WTC11 (cell line): Measurements from ENCODE around the gene DNPEP. TPM values are rescaled to one million over a fixed set of nuclear protein-coding genes. Genes with fewer than 3 reads are reported as not detected.

Experiments
- ATAC-seq: fragments of 200-7000 bp; cut with Tn5 transposase; 2 replicates; pipeline ENCODE4 v1.10.0; 2021; ENCODE audit warnings: mild to moderate bottlenecking, moderate library complexity
- CTCF ChIA-PET: fragments of 300-600 bp; sonication (Branson Sonifier 250); formaldehyde crosslinking; loops from one replicate; lab custom pipeline; 2021; ENCODE audit warnings: antibody characterized with exemption; lab: Charles Lee
- POLR2A ChIA-PET: fragments of 350-600 bp; sonication (Branson Sonifier 250); formaldehyde crosslinking; loops from one replicate; lab custom pipeline; 2021; ENCODE audit warnings: antibody characterized with exemption; lab: Charles Lee
- DNase-seq: peaks from one replicate; pipeline ENCODE4 v3.0.0; 2021; ENCODE audit warnings: low spot score
- H3K27ac Mint-ChIP-seq: 2 replicates; pipeline ENCODE4 v1.8.0; 2021; ENCODE audit warnings: mixed read lengths
- H3K27me3 Mint-ChIP-seq: 2 replicates; pipeline ENCODE4 v1.8.0; 2021; ENCODE audit warnings: low read depth, mild to moderate bottlenecking, moderate library complexity, mixed read lengths
- H3K36me3 Mint-ChIP-seq: 2 replicates; pipeline ENCODE4 v1.8.0; 2021; ENCODE audit warnings: mixed read lengths
- H3K4me1 Mint-ChIP-seq: 2 replicates; pipeline ENCODE4 v1.8.0; 2022; ENCODE audit warnings: mixed read lengths
- H3K4me3 Mint-ChIP-seq: 2 replicates; pipeline ENCODE4 v1.8.0; 2021; ENCODE audit warnings: mild to moderate bottlenecking, moderate library complexity, mixed read lengths
- H3K9me3 Mint-ChIP-seq: 2 replicates; pipeline ENCODE4 v1.8.0; 2021; ENCODE audit warnings: mixed read lengths
- CBFB ChIP-seq: sonication (generic); formaldehyde crosslinking; IDR thresholded peaks from 2 replicates; pipeline ENCODE4 v1.8.1; 2022; ENCODE audit warnings: mild to moderate bottlenecking, low read depth, missing genetic modification reagents
- CREB1 ChIP-seq: sonication (generic); formaldehyde crosslinking; IDR thresholded peaks from 2 replicates; pipeline ENCODE4 v1.8.0; 2023; ENCODE audit warnings: mild to moderate bottlenecking, missing genetic modification reagents
- FOXP1 ChIP-seq: sonication (generic); formaldehyde crosslinking; IDR thresholded peaks from 2 replicates; pipeline ENCODE4 v1.8.0; 2022; ENCODE audit warnings: missing genetic modification reagents, mild to moderate bottlenecking, moderate library complexity, borderline replicate concordance
- KAT7 ChIP-seq: sonication (generic); formaldehyde crosslinking; IDR thresholded peaks from 2 replicates; pipeline ENCODE4 v1.8.1; 2023; ENCODE audit warnings: missing genetic modification reagents, mild to moderate bottlenecking, borderline replicate concordance
- NFYB ChIP-seq: sonication (generic); formaldehyde crosslinking; conservative IDR thresholded peaks from 2 replicates; pipeline ENCODE4 v1.8.0; 2022; ENCODE audit warnings: low read depth, missing genetic modification reagents
- SP1 ChIP-seq: sonication (generic); formaldehyde crosslinking; conservative IDR thresholded peaks from 2 replicates; pipeline ENCODE4 v1.8.1; 2022; ENCODE audit warnings: missing genetic modification reagents
- TCF7 ChIP-seq: sonication (generic); formaldehyde crosslinking; IDR thresholded peaks from 2 replicates; pipeline ENCODE4 v1.8.0; 2022; ENCODE audit warnings: mild to moderate bottlenecking, low read depth, missing genetic modification reagents, moderate library complexity
- ZNF416 ChIP-seq: fragments of 250-450 bp; sonication (Bioruptor Pico); IDR thresholded peaks from 2 replicates; pipeline ENCODE4 v1.9.0; 2021; ENCODE audit warnings: mild to moderate bottlenecking, inconsistent platforms
- total RNA-seq: library from RNA; stranded (reverse); gene quantifications from 3 replicates; pipeline ENCODE4 v1.2.3, GENCODE V29; 2021
- TF ChIP-seq, protein P1 (sequence below): sonication (generic); formaldehyde crosslinking; IDR thresholded peaks from 2 replicates; pipeline ENCODE4 v1.8.0; 2023; ENCODE audit warnings: mild to moderate bottlenecking, missing genetic modification reagents
- TF ChIP-seq, protein P2 (sequence below): sonication (generic); formaldehyde crosslinking; IDR thresholded peaks from 2 replicates; pipeline ENCODE4 v1.8.1; 2022; ENCODE audit warnings: low read depth, mild to moderate bottlenecking, moderate library complexity, missing genetic modification reagents, borderline replicate concordance
- TF ChIP-seq, protein P3 (sequence below): sonication (generic); formaldehyde crosslinking; IDR thresholded peaks from 2 replicates; pipeline ENCODE4 v1.8.1; 2023; ENCODE audit warnings: mild to moderate bottlenecking, missing genetic modification reagents, moderate library complexity
- TF ChIP-seq, protein P4 (sequence below): fragments of 250-450 bp; sonication (Bioruptor Pico); IDR thresholded peaks from 2 replicates; pipeline ENCODE4 v1.9.0; 2021; ENCODE audit warnings: mild to moderate bottlenecking
- TF ChIP-seq, protein P5 (sequence below): fragments of 250-450 bp; sonication (Bioruptor Pico); IDR thresholded peaks from 2 replicates; pipeline ENCODE4 v2.1.2; 2022; ENCODE audit warnings: mild to moderate bottlenecking, moderate library complexity
- TF ChIP-seq, protein P6 (sequence below): fragments of 250-450 bp; sonication (Bioruptor Pico); IDR thresholded peaks from 2 replicates; pipeline ENCODE4 v1.9.0; 2021; ENCODE audit warnings: mild to moderate bottlenecking
- TF ChIP-seq, protein P7 (sequence below): fragments of 250-450 bp; sonication (Bioruptor Pico); IDR thresholded peaks from 2 replicates; pipeline ENCODE4 v1.9.0; 2021; ENCODE audit warnings: mild to moderate bottlenecking, borderline replicate concordance

DNPEP gene
- total RNA-seq, 1 experiment from 2014 or later: 67.6 TPM

DNA sequence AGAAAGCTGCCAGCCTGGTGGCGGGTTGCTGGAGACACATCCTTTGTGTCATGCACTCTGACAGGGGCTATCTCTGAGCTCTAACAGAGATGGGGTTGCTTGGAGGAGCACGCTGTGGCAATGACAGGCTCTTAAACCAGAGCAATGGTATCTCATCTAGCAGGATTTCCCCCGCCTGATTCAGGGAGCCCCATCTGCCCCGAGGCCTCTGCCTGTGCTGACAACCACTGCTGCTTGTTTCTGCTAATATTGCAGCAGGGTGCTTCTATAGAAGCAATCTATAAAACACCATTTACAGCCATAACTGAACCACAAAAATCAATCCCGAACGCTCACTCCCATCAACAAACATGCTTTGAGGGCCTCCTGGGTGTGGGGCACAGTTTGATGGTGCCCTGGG, 12.8 kb upstream of the DNPEP start (continued):
- TF ChIP-seq, protein P1, sequence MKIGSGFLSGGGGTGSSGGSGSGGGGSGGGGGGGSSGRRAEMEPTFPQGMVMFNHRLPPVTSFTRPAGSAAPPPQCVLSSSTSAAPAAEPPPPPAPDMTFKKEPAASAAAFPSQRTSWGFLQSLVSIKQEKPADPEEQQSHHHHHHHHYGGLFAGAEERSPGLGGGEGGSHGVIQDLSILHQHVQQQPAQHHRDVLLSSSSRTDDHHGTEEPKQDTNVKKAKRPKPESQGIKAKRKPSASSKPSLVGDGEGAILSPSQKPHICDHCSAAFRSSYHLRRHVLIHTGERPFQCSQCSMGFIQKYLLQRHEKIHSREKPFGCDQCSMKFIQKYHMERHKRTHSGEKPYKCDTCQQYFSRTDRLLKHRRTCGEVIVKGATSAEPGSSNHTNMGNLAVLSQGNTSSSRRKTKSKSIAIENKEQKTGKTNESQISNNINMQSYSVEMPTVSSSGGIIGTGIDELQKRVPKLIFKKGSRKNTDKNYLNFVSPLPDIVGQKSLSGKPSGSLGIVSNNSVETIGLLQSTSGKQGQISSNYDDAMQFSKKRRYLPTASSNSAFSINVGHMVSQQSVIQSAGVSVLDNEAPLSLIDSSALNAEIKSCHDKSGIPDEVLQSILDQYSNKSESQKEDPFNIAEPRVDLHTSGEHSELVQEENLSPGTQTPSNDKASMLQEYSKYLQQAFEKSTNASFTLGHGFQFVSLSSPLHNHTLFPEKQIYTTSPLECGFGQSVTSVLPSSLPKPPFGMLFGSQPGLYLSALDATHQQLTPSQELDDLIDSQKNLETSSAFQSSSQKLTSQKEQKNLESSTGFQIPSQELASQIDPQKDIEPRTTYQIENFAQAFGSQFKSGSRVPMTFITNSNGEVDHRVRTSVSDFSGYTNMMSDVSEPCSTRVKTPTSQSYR (CRISPR knock-in tag): no peak
- TF ChIP-seq FOXP1 (CRISPR knock-in tag) (no peak), TCF7 (CRISPR knock-in tag) (no peak), CREB1 (CRISPR knock-in tag) (no peak), ZNF416 (CRISPR knock-in tag) (no peak), SP1 (CRISPR knock-in tag) (no peak), NFYB (no peak)
- TF ChIP-seq, protein P2, sequence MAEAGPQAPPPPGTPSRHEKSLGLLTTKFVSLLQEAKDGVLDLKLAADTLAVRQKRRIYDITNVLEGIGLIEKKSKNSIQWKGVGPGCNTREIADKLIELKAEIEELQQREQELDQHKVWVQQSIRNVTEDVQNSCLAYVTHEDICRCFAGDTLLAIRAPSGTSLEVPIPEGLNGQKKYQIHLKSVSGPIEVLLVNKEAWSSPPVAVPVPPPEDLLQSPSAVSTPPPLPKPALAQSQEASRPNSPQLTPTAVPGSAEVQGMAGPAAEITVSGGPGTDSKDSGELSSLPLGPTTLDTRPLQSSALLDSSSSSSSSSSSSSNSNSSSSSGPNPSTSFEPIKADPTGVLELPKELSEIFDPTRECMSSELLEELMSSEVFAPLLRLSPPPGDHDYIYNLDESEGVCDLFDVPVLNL (CRISPR knock-in tag): no peak
- TF ChIP-seq, protein P3, sequence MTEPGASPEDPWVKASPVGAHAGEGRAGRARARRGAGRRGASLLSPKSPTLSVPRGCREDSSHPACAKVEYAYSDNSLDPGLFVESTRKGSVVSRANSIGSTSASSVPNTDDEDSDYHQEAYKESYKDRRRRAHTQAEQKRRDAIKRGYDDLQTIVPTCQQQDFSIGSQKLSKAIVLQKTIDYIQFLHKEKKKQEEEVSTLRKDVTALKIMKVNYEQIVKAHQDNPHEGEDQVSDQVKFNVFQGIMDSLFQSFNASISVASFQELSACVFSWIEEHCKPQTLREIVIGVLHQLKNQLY (CRISPR knock-in tag): no peak
- TF ChIP-seq, protein P4, sequence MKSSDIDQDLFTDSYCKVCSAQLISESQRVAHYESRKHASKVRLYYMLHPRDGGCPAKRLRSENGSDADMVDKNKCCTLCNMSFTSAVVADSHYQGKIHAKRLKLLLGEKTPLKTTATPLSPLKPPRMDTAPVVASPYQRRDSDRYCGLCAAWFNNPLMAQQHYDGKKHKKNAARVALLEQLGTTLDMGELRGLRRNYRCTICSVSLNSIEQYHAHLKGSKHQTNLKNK (CRISPR knock-in tag): no peak
- TF ChIP-seq, protein P5, sequence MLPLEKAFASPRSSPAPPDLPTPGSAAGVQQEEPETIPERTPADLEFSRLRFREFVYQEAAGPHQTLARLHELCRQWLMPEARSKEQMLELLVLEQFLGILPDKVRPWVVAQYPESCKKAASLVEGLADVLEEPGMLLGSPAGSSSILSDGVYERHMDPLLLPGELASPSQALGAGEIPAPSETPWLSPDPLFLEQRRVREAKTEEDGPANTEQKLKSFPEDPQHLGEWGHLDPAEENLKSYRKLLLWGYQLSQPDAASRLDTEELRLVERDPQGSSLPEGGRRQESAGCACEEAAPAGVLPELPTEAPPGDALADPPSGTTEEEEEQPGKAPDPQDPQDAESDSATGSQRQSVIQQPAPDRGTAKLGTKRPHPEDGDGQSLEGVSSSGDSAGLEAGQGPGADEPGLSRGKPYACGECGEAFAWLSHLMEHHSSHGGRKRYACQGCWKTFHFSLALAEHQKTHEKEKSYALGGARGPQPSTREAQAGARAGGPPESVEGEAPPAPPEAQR (CRISPR knock-in tag): no peak

DNA sequence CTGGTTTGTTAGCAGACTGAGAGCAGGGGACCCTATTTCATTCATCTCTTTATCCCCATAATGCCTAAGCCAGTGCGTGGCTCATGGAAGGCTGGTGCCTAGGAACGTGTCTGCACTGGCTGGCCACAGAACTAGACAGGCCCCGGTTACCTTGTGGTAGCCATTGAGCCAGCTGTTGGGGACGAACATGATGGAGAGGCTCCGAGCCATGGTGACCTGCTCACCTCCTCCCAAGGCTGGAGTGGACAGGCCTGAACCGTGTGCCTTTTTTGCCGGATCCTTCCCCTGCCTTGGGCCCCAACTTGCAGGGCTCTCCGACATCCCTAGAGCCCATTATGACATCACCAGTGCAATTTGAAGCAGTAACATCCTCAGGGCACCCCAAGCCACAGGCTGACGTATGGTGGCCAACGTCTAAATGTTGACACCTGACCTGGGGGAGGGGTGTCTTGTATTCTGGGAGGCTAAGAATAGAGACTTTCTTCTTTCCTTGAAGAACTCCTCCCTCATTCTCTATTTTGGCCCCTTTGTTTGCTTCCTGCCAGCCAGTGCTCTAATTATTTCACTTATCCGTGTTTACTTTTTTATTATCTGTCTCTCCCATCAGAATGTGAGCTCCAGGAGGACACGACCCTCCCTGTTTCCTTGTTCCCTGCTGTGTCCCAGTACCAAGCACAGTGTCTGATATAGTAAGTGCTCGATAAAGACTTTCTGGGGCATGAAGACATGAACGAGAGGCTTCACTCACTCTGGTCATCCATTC, 12.2 kb upstream of the DNPEP start:
- POLR2A ChIA-PET: no interaction called here
- Mint-ChIP-seq H3K36me3 (no peaks in the 10 kb centered on the region), H3K4me3 (no peak overlapping the region), H3K9me3 (no peaks in the 10 kb centered on the region), H3K27ac (no peak overlapping the region), H3K4me1 (peaks cover 41% of the 10 kb centered on the region), H3K27me3 (peaks cover 3% of the 10 kb centered on the region; the same call in 1 of the 2 replicates)
- ATAC-seq (no peak), DNase-seq (no peak)
- CTCF ChIA-PET: interaction anchor here (1.0 to 6.7 kb wide), 2 partner anchors 36 to 130 kb away, joined by 8 to 119 read pairs; partner anchors contain the start of gene SPEG
- TF ChIP-seq, protein P6, sequence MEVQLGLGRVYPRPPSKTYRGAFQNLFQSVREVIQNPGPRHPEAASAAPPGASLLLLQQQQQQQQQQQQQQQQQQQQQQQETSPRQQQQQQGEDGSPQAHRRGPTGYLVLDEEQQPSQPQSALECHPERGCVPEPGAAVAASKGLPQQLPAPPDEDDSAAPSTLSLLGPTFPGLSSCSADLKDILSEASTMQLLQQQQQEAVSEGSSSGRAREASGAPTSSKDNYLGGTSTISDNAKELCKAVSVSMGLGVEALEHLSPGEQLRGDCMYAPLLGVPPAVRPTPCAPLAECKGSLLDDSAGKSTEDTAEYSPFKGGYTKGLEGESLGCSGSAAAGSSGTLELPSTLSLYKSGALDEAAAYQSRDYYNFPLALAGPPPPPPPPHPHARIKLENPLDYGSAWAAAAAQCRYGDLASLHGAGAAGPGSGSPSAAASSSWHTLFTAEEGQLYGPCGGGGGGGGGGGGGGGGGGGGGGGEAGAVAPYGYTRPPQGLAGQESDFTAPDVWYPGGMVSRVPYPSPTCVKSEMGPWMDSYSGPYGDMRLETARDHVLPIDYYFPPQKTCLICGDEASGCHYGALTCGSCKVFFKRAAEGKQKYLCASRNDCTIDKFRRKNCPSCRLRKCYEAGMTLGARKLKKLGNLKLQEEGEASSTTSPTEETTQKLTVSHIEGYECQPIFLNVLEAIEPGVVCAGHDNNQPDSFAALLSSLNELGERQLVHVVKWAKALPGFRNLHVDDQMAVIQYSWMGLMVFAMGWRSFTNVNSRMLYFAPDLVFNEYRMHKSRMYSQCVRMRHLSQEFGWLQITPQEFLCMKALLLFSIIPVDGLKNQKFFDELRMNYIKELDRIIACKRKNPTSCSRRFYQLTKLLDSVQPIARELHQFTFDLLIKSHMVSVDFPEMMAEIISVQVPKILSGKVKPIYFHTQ (CRISPR knock-in tag): no peak
- TF ChIP-seq CBFB (no peak), KAT7 (CRISPR knock-in tag) (no peak)
- TF ChIP-seq, protein P5 (CRISPR knock-in tag): no peak
- TF ChIP-seq, protein P7, sequence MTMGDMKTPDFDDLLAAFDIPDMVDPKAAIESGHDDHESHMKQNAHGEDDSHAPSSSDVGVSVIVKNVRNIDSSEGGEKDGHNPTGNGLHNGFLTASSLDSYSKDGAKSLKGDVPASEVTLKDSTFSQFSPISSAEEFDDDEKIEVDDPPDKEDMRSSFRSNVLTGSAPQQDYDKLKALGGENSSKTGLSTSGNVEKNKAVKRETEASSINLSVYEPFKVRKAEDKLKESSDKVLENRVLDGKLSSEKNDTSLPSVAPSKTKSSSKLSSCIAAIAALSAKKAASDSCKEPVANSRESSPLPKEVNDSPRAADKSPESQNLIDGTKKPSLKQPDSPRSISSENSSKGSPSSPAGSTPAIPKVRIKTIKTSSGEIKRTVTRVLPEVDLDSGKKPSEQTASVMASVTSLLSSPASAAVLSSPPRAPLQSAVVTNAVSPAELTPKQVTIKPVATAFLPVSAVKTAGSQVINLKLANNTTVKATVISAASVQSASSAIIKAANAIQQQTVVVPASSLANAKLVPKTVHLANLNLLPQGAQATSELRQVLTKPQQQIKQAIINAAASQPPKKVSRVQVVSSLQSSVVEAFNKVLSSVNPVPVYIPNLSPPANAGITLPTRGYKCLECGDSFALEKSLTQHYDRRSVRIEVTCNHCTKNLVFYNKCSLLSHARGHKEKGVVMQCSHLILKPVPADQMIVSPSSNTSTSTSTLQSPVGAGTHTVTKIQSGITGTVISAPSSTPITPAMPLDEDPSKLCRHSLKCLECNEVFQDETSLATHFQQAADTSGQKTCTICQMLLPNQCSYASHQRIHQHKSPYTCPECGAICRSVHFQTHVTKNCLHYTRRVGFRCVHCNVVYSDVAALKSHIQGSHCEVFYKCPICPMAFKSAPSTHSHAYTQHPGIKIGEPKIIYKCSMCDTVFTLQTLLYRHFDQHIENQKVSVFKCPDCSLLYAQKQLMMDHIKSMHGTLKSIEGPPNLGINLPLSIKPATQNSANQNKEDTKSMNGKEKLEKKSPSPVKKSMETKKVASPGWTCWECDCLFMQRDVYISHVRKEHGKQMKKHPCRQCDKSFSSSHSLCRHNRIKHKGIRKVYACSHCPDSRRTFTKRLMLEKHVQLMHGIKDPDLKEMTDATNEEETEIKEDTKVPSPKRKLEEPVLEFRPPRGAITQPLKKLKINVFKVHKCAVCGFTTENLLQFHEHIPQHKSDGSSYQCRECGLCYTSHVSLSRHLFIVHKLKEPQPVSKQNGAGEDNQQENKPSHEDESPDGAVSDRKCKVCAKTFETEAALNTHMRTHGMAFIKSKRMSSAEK (CRISPR knock-in tag): no peak
